ENCODE data around the gene IMP4.

DNA sequence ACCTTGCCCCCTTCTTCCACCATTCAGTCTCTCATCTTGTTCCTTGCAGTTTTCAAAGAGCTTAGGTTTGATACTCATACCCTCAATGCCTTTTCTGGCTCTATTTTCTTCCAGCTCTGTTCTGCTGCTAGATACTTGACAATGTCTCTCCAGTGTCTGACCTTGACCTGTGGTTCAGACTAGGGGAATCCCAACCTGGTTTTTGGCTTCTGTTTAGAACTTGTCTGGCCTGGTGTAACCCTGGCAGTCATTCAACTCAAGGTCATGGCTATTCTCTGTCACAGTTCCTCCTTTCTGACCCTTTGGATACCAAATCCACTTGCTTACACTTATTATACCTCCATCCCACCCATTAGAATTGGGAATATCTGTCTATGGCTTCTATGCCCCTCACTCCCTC lies 31.8 kb upstream of the IMP4 start:
- TF ChIP-seq, protein P1, sequence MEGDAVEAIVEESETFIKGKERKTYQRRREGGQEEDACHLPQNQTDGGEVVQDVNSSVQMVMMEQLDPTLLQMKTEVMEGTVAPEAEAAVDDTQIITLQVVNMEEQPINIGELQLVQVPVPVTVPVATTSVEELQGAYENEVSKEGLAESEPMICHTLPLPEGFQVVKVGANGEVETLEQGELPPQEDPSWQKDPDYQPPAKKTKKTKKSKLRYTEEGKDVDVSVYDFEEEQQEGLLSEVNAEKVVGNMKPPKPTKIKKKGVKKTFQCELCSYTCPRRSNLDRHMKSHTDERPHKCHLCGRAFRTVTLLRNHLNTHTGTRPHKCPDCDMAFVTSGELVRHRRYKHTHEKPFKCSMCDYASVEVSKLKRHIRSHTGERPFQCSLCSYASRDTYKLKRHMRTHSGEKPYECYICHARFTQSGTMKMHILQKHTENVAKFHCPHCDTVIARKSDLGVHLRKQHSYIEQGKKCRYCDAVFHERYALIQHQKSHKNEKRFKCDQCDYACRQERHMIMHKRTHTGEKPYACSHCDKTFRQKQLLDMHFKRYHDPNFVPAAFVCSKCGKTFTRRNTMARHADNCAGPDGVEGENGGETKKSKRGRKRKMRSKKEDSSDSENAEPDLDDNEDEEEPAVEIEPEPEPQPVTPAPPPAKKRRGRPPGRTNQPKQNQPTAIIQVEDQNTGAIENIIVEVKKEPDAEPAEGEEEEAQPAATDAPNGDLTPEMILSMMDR (conservative IDR thresholded peaks at IDR 0.05; ENCODE audit: low read depth, low read length) = no peak
- TF ChIP-seq EZH2phosphoT487 (IDR thresholded peaks at IDR 0.05; ENCODE audit: borderline replicate concordance, low read length) = no peak
